Measurements from ENCODE around the gene COMT.
A peak's percentile ranks its signal among the peaks of the same experiment; 100 is the strongest.

Gene COMT

DNA sequence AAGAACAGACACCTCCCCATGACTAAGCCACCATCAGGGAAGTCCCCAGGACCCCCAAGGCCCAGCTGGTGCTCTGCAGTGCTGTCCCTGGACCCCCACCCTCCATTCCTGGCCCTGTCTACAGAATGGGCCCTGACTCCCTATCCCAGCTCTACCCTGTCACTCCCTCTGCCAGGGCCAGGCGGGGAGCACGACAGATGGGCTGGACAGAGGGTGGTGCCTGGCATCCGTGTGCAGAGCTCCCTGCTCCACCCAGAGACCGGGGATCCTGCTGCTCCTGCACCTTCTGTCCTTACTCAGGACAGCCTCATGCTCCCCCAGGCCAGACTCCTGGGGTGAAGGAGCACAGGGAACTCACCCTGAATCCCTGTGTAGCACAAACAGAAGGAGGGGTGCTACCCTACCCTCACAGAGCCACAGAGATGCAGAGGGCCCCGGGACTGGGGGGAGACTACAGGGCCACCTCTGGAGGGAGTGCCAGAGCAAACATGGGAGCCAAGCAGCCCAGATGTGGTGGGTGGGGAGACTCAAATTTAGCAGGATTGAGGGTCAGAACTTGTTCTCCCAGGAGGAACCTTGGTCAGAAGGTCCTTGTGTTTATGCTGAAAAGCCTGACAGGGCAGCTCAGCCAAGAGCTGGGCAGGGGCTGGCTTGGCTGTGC is 73.1 kb downstream of the COMT start:
- no peak for DNase-seq

DNA sequence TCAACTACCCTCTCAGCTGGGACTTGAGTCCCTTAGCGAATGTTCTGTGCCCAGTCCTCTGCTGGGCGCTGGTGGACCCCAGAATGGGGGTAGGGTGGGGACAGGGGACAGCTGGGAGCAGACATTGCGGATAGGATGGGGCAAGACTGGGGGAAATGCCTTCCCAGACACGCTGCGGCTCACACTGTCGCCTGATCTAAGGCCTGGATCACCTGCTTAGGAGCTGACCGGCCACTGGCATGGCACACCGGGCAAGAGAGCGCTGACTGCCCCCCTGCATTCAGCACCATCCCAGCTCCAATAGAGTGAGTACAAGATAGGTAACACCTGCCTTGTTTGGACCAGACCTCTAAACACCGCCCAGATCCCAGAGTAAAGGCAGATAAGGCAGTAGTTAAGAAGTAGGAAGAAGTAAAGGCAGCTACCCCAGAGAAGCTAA is 73.6 kb downstream of the COMT start:
- DNase-seq: no peak

DNA sequence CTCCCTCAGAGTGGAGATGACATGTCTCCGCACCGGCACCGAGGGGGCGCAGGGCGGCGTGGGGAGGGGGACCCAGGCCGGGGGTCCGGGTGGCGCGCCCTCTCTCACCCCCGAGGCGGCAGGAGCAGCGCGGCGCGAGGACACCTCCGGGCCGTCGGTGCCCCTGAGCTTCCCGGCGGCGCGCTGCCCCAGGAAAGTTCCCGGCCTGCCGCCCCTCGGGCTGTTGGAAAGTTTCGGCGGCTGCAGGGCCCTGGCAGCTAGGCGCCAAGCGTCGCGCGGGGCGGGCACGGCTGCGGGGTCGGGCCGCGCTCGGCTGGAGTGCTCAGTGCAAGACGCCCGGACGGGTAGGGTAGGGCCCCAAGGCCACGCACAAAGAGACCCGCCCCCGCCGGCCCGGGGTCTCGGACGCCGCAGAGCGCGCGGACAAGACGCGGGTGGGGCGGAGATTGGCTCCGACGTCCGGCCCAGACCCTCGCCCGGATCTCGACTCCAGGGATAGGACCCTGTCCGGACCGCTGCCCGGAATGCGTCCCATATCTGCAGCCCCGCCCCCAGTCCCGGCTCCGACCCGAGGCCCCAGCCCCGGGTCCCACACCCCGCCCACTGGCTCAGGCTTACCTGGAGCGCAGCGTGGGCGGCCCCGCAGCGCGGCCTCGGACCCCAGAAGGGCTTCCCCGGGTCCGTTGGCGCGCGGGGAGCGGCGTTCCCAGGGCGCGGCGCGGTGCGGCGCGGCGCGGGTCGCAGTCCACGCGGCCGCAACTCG is 74.6 kb downstream of the COMT start:
- no peak for DNase-seq

DNA sequence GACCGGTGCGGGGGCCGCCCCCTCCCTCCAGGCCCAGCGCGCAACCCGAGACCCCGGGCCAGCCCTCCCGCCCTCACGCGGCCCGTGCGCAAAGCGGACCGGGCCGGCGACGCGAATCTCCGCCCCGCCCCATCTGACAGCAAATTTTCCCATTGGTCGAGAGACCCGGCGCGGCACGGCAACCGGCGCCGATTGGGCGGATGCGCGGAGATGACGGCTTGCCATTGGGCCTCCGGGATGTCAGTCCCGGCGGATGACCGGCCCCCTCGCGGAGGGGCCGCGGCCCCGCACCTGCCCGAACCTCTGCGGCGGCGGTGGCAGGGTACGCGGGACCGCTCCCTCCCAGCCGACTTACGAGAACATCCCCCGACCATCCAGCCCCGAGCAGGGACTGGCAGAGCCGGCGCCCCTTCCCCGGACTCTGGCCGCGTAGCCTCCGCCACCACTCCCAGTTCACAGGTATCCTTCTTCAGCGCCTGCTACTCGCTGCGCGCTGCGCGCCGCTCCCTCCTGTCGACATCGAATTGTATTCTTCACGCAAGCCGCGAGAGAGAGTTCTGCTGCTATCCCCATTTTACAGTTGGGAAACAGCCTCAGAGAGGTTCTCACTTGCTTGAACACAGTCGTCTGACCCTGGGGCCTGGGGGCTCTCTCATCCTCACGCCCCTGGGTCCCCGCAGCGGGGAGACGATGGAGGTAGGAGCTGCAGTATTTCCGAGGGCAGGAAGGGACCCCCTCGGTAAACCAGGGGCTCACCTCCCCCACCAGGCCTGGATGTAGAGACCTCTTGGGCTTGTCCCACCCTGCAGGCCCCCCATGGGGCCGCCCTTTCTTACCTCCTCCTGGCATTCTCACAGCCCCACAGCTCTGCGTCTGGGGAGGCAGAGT is 75.4 kb downstream of the COMT start, which contains the start of gene ARVCF:
Gene ARVCF, minus strand, starts transcription at position 90 of the 888 bp plus-strand sequence. CDS start 26,029 bp downstream, outside the sequence.
- DNase-seq: peak; percentile 75

DNA sequence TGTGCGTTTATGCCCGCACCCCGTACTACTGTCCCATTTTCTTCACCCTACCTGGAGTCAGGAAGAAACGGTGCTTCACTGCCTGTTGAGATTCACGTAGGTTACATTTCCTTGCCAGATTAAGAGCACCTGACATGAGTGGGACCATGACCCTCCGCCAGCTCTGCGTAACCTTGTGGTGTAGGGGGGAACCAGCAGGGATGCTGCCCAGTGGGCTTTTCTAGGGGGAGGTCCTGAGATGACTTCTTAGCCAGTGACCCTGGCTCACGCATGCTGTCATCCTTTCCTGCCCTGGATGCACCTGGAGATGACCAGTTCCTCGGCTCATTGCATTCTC is 76.0 kb downstream of the COMT start:
- no peak for DNase-seq

DNA sequence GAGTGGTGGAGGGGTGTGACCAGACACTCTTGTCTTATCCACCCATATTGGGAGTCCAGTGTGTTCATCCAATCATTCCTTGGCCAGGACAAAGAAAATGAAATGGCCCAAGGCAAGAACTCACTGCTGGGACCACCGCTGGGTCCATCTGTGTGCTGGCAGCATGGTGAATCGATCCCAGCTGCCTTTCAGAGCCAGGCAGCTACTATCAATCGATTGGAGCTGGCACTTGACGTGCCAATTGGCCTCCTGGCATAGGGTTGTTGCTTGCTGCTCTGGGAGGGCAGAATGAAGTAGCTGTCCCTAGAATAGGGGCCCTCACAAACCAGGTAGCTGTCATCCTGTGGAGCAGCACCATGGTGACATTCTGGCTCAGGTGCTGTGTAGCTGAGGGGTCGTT is 76.4 kb downstream of the COMT start:
- DNase-seq: no peak
